ENCODE measurements around the gene SYDE1. TPM values are rescaled to one million over a fixed set of nuclear protein-coding genes. Genes with fewer than 3 reads are reported as not detected.

Gene SYDE1
- total RNA-seq, 1 experiment from 2014 or later = 15.0 TPM

DNA sequence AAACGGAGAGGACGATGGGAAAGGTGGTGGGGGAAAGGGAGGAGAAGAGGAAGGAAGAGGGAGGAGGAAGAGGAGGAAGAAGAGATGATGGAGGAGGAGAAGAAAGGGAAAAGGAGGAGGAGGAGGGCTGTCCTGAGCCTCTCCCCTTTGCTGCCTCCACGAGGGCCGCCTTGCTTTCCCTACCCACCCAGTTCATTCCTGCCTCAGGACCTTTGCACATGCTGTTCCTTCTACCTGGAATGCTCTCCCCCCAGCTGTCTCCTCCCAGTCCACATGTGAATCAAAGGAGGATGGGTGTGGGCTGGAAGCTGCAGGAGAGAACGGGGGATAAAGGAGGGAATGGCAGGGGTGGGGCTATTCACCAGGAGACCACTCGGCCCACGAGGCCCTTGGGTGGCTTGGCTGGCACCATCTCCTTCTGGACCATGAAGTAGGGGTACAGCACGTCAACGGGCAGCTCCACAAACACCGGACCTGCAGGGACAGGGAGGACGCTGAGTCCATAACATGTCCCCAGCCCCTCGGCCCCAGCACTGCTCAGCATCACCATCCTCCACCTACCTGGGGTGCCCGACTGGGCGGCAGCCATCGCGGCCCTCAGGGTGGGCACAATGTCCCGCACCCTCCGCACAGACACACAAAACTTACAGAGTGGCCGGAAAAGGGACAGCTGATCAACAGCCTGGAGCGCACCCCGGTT lies 15.3 kb downstream of the SYDE1 start (continued):
- TF ChIP-seq GRHL2 (CRISPR knock-in tag; IDR thresholded peaks at IDR 0.05; ENCODE audit: insufficient replicate concordance, severe bottlenecking) = no peak
- no peak for TF ChIP-seq CBFB (CRISPR knock-in tag; IDR thresholded peaks at IDR 0.05; ENCODE audit: low read depth)
- no peak for TF ChIP-seq FOXK1 (CRISPR knock-in tag; IDR thresholded peaks at IDR 0.05)

DNA sequence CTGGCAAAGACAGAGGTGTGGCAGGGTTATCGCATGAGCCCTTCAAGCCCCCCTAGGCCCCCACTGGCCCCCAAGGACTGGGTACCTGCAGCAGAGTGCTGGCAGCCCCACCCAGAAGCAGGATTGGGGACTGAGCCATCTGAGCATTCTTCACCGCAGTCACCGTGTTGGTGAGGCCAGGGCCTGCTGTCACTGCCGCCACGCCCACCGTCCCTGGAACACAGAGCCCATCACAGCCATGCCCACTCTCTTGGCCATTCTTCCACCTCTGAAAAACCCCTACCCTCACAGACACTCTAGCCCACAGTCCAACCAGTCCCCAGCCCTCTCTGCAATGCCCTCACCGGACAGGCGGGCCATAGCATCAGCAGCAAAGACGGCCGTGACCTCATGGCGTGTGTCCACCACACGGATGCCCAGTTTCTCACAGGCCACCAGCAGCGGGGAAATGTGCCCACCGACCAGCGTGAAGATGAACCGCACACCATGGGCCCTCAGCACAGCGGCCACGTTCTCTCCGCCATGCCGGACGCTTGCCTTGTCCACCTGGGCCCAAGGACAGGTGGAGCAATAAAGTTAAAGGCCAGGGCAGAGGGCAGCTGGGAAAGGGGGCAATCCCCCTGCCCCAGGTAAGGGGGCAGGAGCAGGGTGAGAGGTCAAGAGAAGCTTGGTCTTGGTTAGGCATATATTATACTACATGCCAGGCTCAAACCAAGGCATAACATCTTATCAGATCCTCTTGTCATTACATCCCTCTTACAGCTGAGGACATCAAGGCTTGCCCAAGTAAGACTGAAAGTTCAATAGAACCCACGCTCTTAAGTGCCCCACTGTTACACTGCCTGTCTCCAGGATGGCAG lies 16.1 kb downstream of the SYDE1 start:
- Mint-ChIP-seq H3K36me3 (peaks cover 34% of the 10 kb centered on the region), H3K4me3 (peak overlapping the region; percentile 99), H3K9me3 (no peaks in the 10 kb centered on the region), H3K27me3 (ENCODE audit: low read depth) (no peaks in the 10 kb centered on the region; the same call in 1 of the 2 replicates), H3K4me1 (peaks cover 5% of the 10 kb centered on the region; the same call in 1 of the 2 replicates), H3K27ac (no peak overlapping the region)
- DNase-seq (ENCODE audit: low spot score) (no peak), ATAC-seq (no peak)
- TF ChIP-seq NFATC4 (CRISPR knock-in tag; IDR thresholded peaks at IDR 0.05) (no peak), ZNF396 (CRISPR knock-in tag; IDR thresholded peaks at IDR 0.05; ENCODE audit: borderline replicate concordance) (no peak), SMAD3 (CRISPR knock-in tag; IDR thresholded peaks at IDR 0.05; ENCODE audit: borderline replicate concordance) (no peak), NR3C1 (CRISPR knock-in tag; conservative IDR thresholded peaks at IDR 0.05; ENCODE audit: low read depth) (no peak)
- ChIA-PET CTCF (interaction anchor here (3.4 to 4.2 kb wide), 2 partner anchors 23 to 31 kb away, joined by 15 to 59 read pairs; no protein-coding TSS in a partner anchor), POLR2A (no interaction called here)

DNA sequence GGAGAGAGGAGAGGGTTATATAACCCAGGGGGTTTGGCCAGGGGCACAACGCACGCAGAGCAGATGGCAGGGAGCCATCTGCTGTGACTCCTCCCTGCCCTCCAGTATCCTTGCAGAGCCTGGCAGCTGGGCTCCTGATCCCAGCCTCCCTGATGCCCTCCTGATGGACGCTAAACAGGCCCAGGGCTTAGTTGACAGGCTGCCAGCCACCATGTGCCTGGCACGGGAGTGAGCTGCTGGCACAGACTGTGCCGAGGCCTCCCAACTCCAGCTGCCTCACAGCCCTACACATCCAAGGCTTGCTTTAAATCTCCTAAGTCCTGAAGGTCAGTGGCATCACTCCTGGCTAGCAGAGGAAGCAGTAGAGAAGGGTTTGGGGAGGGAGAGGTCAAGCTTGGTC lies 16.7 kb downstream of the SYDE1 start:
- Mint-ChIP-seq H3K4me1 (peaks cover 5% of the 10 kb centered on the region; the same call in 1 of the 2 replicates), H3K9me3 (no peaks in the 10 kb centered on the region), H3K27ac (no peak overlapping the region), H3K27me3 (ENCODE audit: low read depth) (no peaks in the 10 kb centered on the region; the same call in 1 of the 2 replicates), H3K4me3 (peak overlapping the region; percentile 99), H3K36me3 (peaks cover 27% of the 10 kb centered on the region)
- ATAC-seq (no peak), DNase-seq (ENCODE audit: low spot score) (no peak)
- TF ChIP-seq SMAD4 (CRISPR knock-in tag; IDR thresholded peaks at IDR 0.05) (no peak), FOXJ3 (CRISPR knock-in tag; IDR thresholded peaks at IDR 0.05; ENCODE audit: borderline replicate concordance) (no peak)
- TF ChIP-seq, protein P1, sequence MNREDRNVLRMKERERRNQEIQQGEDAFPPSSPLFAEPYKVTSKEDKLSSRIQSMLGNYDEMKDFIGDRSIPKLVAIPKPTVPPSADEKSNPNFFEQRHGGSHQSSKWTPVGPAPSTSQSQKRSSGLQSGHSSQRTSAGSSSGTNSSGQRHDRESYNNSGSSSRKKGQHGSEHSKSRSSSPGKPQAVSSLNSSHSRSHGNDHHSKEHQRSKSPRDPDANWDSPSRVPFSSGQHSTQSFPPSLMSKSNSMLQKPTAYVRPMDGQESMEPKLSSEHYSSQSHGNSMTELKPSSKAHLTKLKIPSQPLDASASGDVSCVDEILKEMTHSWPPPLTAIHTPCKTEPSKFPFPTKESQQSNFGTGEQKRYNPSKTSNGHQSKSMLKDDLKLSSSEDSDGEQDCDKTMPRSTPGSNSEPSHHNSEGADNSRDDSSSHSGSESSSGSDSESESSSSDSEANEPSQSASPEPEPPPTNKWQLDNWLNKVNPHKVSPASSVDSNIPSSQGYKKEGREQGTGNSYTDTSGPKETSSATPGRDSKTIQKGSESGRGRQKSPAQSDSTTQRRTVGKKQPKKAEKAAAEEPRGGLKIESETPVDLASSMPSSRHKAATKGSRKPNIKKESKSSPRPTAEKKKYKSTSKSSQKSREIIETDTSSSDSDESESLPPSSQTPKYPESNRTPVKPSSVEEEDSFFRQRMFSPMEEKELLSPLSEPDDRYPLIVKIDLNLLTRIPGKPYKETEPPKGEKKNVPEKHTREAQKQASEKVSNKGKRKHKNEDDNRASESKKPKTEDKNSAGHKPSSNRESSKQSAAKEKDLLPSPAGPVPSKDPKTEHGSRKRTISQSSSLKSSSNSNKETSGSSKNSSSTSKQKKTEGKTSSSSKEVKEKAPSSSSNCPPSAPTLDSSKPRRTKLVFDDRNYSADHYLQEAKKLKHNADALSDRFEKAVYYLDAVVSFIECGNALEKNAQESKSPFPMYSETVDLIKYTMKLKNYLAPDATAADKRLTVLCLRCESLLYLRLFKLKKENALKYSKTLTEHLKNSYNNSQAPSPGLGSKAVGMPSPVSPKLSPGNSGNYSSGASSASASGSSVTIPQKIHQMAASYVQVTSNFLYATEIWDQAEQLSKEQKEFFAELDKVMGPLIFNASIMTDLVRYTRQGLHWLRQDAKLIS (CRISPR knock-in tag; IDR thresholded peaks at IDR 0.05; ENCODE audit: borderline replicate concordance) = no peak
- CTCF ChIA-PET = interaction anchor here (1.0 to 4.2 kb wide), 4 partner anchors 9 to 32 kb away, joined by 3 to 59 read pairs (median 9); no protein-coding TSS in a partner anchor
- POLR2A ChIA-PET = no interaction called here

DNA sequence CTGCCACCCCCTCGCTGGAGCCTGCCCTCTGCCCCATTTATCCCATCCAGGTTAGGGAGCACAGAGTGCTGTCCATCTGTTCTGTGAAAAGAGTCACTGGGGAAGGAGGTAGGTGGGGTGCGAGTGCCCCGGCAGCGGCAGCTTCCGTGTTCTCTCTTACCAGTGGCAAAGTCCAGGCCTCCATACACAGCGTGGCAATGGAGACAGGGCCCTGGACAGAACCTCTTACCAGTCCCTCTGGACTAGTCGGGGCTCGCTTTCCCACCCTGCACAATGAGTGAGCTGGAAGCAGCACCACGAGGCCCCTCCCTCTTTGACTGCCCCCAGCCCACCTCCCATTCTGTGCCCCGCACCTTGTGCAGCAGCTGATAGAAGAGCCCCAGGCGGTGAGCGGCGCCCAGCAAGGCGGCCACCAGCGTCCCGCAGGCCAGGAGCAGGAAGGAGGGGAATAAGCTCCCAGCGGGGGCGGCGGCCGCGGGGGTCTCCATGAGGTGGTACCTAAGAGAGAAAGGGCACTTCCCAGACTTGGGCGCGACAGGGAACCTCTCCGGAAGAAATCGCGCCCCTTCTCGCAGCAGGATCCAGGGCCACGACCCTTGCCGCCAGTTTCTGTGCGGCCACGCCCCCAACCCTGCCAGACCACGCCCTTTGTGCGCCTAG lies 17.5 kb downstream of the SYDE1 start:
- POLR2A ChIA-PET = no interaction called here
- peak overlapping the region; percentile 99 for H3K4me3 Mint-ChIP-seq
- peak overlapping the region; percentile 100 for H3K27ac Mint-ChIP-seq
- no peaks in the 10 kb centered on the region for H3K9me3 Mint-ChIP-seq
- TF ChIP-seq ZNF423 (CRISPR knock-in tag; IDR thresholded peaks at IDR 0.05) (0 out of 2 replicates have a peak, but pooled peaks have one; percentile 22), FOXP1 (CRISPR knock-in tag; IDR thresholded peaks at IDR 0.05; ENCODE audit: borderline replicate concordance) (0 out of 2 replicates have a peak, but pooled peaks have one; percentile 32), CBFB (CRISPR knock-in tag; IDR thresholded peaks at IDR 0.05; ENCODE audit: low read depth) (no peak), ZNF416 (CRISPR knock-in tag; IDR thresholded peaks at IDR 0.05) (0 out of 2 replicates have a peak, but pooled peaks have one; percentile 30)
- DNase-seq (ENCODE audit: low spot score) (no peak), ATAC-seq (no peak)
- H3K4me1 Mint-ChIP-seq = peaks cover 5% of the 10 kb centered on the region; the same call in 1 of the 2 replicates
- CTCF ChIA-PET = interaction anchor here (1.0 to 4.2 kb wide), 7 partner anchors 10 to 108 kb away, joined by 3 to 59 read pairs (median 7); no protein-coding TSS in a partner anchor
- peaks cover 20% of the 10 kb centered on the region for H3K36me3 Mint-ChIP-seq
- no peaks in the 10 kb centered on the region; the same call in 1 of the 2 replicates for H3K27me3 Mint-ChIP-seq (ENCODE audit: low read depth)
